Peyer's patch (tissue), 4 donors: ENCODE measurements around the gene GIMAP5.

Source experiments
- POLR2A ChIP-seq, 2 donors: fragments of 450-650 bp; IDR thresholded peaks; one replicate each; pipeline ENCODE4 v1.5.1; 2017; ENCODE audit warnings: antibody characterized with exemption in 2 of 2, mild to moderate bottlenecking in 2 of 2, moderate library complexity in 2 of 2
- TF ChIP-seq, protein P1 (sequence below), 6 experiments: fragments of 450-650 bp in 4 of 6; fragments of 200-600 bp in 2 of 6; sonication (generic) in 1 of 6; IDR thresholded peaks; one replicate each; pipeline ENCODE4 v1.5.1; 2017 to 2019; ENCODE audit warnings: antibody characterized with exemption in 6 of 6, mild to moderate bottlenecking in 3 of 6, moderate library complexity in 1 of 6

DNA sequence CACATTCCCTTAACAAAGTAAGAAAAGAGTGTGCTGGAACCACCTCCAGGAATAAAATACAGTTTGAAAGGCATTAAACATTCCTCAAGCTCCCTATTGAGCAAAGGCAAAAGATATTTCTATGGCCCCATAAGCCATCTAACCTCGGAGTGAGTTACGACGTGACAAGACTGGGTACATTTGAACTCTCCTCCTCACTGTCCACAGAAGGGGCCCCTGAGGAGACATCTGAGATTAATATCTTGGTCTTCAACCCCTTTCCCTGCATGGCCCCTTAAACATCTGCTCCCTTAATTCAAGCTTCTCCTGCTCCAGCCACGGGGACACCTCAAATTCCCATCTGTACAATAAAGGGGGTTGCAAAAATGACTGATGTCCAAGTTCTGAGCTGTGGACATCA is 20.3 kb upstream of the GIMAP5 start:
- TF ChIP-seq, protein P1, sequence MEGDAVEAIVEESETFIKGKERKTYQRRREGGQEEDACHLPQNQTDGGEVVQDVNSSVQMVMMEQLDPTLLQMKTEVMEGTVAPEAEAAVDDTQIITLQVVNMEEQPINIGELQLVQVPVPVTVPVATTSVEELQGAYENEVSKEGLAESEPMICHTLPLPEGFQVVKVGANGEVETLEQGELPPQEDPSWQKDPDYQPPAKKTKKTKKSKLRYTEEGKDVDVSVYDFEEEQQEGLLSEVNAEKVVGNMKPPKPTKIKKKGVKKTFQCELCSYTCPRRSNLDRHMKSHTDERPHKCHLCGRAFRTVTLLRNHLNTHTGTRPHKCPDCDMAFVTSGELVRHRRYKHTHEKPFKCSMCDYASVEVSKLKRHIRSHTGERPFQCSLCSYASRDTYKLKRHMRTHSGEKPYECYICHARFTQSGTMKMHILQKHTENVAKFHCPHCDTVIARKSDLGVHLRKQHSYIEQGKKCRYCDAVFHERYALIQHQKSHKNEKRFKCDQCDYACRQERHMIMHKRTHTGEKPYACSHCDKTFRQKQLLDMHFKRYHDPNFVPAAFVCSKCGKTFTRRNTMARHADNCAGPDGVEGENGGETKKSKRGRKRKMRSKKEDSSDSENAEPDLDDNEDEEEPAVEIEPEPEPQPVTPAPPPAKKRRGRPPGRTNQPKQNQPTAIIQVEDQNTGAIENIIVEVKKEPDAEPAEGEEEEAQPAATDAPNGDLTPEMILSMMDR (IDR thresholded peaks at IDR 0.05) = no peak
- TF ChIP-seq POLR2A (IDR thresholded peaks at IDR 0.05) = no peak
